Stimulated activated effector memory CD8-positive, alpha-beta T cell treated with anti-CD3 and anti-CD28 coated beads, Interleukin-12 subunit alpha, Interleukin-12 subunit beta, amount 100 ng/mL, for 72 hours (primary cell): Measurements from ENCODE around the gene LAMTOR4.
A peak's percentile ranks its signal among the peaks of the same experiment; 100 is the strongest.

Experiments
- ATAC-seq: fragments of 150-1000 bp; cut with Tn5 transposase; 2 replicates; pipeline ENCODE4 v1.10.0; 2021
- DNase-seq, 2 donors: peaks; one replicate each; pipeline ENCODE4 v3.0.0; 2021 to 2022; ENCODE audit warnings: low spot score in 2 of 2
- H3K27ac Mint-ChIP-seq: one replicate; pipeline ENCODE4 v1.8.0; 2022; ENCODE audit warnings: mild to moderate bottlenecking, mixed read lengths
- H3K36me3 Mint-ChIP-seq: one replicate; pipeline ENCODE4 v1.8.0; 2022; ENCODE audit warnings: mild to moderate bottlenecking, mixed read lengths
- H3K4me1 Mint-ChIP-seq: one replicate; pipeline ENCODE4 v1.8.0; 2022; ENCODE audit warnings: mixed read lengths
- H3K4me3 Mint-ChIP-seq: one replicate; pipeline ENCODE4 v1.8.0; 2022; ENCODE audit warnings: mild to moderate bottlenecking, mixed read lengths
- H3K9me3 Mint-ChIP-seq: one replicate; pipeline ENCODE4 v1.8.0; 2022; ENCODE audit warnings: mixed read lengths

The LAMTOR4 gene

DNA sequence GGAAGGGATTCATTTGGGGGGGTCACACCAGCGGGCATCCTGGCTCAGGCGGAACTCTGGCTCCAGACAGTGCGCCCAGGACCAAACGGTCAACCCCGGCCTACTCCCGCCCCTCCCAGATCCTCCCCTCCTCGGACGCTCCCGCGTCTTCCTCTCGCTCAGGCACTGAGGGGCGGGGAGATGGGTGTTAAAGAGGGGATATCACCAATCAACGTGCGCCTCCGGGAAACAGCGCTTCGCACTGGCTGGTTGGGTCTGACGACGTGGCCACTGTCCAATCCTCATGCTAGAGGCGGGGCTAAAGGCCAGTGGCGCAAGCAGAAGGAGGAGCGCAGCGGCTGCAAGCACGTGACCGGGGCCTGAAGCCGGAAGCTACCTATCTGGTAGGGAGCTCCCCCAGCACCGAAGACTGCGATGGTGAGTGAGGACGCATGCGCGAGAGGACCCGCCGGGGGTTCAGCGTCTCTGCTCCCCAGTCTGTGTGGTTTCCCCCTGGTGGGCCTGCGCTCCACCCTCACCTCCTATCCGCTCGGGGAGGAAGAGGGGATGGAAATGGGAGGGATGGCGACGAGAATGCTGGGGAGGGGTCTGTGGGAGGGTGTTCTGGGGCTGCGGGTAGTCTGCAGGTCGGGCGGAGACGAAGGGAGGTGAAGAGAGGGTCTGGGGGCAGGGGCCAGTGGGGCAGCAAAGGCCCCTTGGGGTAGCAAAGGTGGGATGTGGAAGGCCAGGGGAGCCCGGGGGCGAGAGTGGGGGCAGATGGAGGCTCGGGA is at the start of gene LAMTOR4:
TSS of gene LAMTOR4 (plus strand) at position 360 of the 770 bp plus-strand sequence. CDS start at position 415, 55 bp downstream.
- Mint-ChIP-seq H3K36me3 (peaks cover 46% of the 10 kb centered on the region), H3K4me1 (peaks cover 36% of the 10 kb centered on the region), H3K27ac (peak within 1 kb of the TSS; percentile 98), H3K9me3 (no peaks in the 10 kb centered on the region), H3K4me3 (peak within 1 kb of the TSS; percentile 98)
- peak; percentile 85 to 98 for DNase-seq
- peak; percentile 98 for ATAC-seq

- H3K4me3 Mint-ChIP-seq = peak overlapping the region; percentile 90
- peaks cover 90% of the 10 kb centered on the region for H3K36me3 Mint-ChIP-seq
- no peaks in the 10 kb centered on the region for H3K9me3 Mint-ChIP-seq
- DNase-seq (no peak), ATAC-seq (no peak)
- H3K27ac Mint-ChIP-seq = peak overlapping the region; percentile 98
- H3K4me1 Mint-ChIP-seq = peaks cover 56% of the 10 kb centered on the region
These were observed 49.3 kb upstream of the LAMTOR4 start for GRCh38 chr7:100099452-100099851.

GRCh38 chr7:100100420-100101015 is 48.2 kb upstream of the LAMTOR4 start:
- peaks cover 51% of the 10 kb centered on the region for H3K4me1 Mint-ChIP-seq
- H3K4me3 Mint-ChIP-seq = peak overlapping the region; percentile 90
- H3K9me3 Mint-ChIP-seq = no peaks in the 10 kb centered on the region
- ATAC-seq (peak; percentile 86), DNase-seq (peak; percentile 85 to 92)
- H3K27ac Mint-ChIP-seq = peak overlapping the region; percentile 98
- H3K36me3 Mint-ChIP-seq = peaks cover 84% of the 10 kb centered on the region

DNA sequence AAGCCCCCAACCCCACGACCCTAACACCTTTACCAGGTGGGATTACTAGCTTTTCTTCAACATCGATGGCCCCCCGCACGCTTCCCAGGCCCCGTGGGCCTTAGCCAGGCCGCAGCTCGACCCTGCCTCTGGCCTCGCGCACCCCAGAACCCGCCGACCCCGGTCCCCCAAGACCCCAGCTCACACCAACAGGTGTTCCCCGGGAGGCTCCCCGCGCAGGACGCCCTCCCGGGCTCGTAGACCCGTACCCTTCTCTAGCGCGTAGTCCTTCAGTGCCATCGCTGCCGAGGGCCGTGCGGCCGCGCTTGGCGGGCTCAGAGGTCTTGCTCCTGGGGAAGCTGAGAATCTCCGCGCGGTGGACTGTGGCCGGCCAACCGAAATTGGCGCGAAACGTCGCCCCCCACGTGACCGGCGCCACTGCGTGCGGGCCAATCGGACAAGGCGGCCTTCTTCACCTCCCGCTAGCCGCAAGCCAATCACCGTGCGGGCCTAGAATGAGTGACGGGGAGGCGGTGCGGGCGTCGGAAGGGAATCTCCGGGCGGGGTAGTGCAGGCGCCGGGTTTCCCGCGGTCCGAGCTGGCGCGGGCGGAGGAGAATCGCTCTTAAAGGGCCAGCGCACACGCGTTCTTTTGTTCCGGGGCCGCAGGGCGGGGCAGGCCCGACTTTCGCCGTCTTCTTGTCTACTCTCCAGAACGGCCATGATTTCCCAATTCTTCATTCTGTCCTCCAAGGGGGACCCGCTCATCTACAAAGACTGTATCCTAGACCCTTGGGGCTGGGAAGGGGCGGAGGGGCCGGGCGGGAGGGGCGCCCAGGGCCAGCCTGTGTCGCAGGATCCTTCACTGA is 47.5 kb upstream of the LAMTOR4 start, which contains the start of the genes AP4M1 and MCM7:
TSS of gene AP4M1 (plus strand) at position 628 of the 847 bp plus-strand sequence. CDS start at position 700, 72 bp downstream.
TSS of gene MCM7 (minus strand) at position 382 of the 847 bp plus-strand sequence. CDS start at position 279, 103 bp downstream.
- Mint-ChIP-seq H3K9me3 (no peaks in the 10 kb centered on the region), H3K4me1 (peaks cover 46% of the 10 kb centered on the region), H3K36me3 (peaks cover 77% of the 10 kb centered on the region), H3K4me3 (peak within 1 kb of the TSS; percentile 90), H3K27ac (peak within 1 kb of the TSS; percentile 98)
- peak; percentile 93 for ATAC-seq
- DNase-seq = peak; percentile 92 to 99

GRCh38 chr7:100102950-100103840 is 45.5 kb upstream of the LAMTOR4 start:
- ATAC-seq (no peak), DNase-seq (no peak)
- no peaks in the 10 kb centered on the region for H3K9me3 Mint-ChIP-seq
- peaks cover 35% of the 10 kb centered on the region for H3K4me1 Mint-ChIP-seq
- H3K36me3 Mint-ChIP-seq = peaks cover 74% of the 10 kb centered on the region
- peak overlapping the region; percentile 90 for H3K4me3 Mint-ChIP-seq
- peak overlapping the region; percentile 98 for H3K27ac Mint-ChIP-seq

GRCh38 chr7:100105534-100105933 is 43.2 kb upstream of the LAMTOR4 start:
- Mint-ChIP-seq H3K27ac (no peak overlapping the region), H3K4me1 (peaks cover 15% of the 10 kb centered on the region), H3K4me3 (no peak overlapping the region), H3K9me3 (no peaks in the 10 kb centered on the region), H3K36me3 (peaks cover 74% of the 10 kb centered on the region)
- ATAC-seq (no peak), DNase-seq (no peak)

- Mint-ChIP-seq H3K4me3 (no peak overlapping the region), H3K9me3 (no peaks in the 10 kb centered on the region), H3K4me1 (peaks cover 15% of the 10 kb centered on the region), H3K27ac (peak overlapping the region; percentile 14), H3K36me3 (peaks cover 74% of the 10 kb centered on the region)
- no peak for DNase-seq
- no peak for ATAC-seq
These were observed 42.1 kb upstream of the LAMTOR4 start for GRCh38 chr7:100106633-100107032.

DNA sequence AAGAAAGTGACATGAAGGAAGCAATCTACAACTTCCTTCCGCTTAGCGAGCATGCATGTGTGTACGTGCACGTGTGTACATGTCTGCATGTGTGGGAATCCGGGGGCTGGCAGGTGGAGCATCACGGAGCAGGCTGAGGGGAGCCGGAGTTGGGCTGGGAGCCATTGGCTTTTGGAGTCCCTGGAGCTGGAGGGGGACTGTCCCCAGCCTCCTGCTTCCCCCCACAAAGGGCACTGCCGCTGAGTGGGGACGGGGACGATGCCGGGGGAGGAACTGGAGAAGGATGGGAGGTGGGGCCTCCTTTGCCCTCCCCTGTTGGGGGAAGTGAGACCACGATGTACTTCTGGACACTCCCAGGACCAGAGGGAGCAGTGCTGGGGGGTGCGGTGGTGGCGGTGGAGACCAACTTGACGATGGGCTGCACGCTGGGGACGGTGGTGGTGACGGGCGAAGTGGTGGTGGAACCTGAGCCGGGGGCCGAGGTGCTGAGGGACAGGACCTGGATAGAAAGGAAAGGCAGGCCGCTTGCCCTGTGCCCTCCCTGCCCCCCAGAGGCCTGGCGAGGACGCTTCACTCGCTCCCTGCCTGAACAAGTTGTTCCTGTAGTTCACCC is 41.5 kb upstream of the LAMTOR4 start:
- H3K36me3 Mint-ChIP-seq = peaks cover 77% of the 10 kb centered on the region
- H3K4me3 Mint-ChIP-seq = no peak overlapping the region
- DNase-seq (no peak), ATAC-seq (peak; percentile 12)
- no peaks in the 10 kb centered on the region for H3K9me3 Mint-ChIP-seq
- peak overlapping the region; percentile 14 for H3K27ac Mint-ChIP-seq
- H3K4me1 Mint-ChIP-seq = peaks cover 14% of the 10 kb centered on the region

DNA sequence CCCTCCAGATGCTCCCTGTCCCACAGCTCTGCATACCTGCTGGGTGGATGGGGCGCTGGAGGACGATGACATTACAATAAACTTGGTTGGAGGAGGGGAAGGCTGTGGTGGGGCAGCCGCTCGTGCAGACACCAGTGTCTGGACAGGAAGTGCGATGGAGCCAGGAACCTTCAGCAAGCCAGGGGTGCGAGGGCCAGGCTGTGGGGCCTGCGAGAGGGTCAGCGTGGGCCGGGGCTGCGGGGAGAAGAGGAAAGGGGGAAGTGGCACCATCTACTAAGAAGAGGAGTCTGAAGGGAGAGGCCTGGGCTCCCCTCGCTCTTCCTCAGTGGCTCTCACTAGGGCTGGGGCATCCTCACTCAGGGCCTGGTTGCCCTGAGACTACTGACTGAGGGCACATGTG is 40.8 kb upstream of the LAMTOR4 start:
- H3K36me3 Mint-ChIP-seq = peaks cover 77% of the 10 kb centered on the region
- no peak for ATAC-seq
- H3K9me3 Mint-ChIP-seq = no peaks in the 10 kb centered on the region
- peaks cover 8% of the 10 kb centered on the region for H3K4me1 Mint-ChIP-seq
- DNase-seq = no peak
- no peak overlapping the region for H3K4me3 Mint-ChIP-seq
- no peak overlapping the region for H3K27ac Mint-ChIP-seq

DNA sequence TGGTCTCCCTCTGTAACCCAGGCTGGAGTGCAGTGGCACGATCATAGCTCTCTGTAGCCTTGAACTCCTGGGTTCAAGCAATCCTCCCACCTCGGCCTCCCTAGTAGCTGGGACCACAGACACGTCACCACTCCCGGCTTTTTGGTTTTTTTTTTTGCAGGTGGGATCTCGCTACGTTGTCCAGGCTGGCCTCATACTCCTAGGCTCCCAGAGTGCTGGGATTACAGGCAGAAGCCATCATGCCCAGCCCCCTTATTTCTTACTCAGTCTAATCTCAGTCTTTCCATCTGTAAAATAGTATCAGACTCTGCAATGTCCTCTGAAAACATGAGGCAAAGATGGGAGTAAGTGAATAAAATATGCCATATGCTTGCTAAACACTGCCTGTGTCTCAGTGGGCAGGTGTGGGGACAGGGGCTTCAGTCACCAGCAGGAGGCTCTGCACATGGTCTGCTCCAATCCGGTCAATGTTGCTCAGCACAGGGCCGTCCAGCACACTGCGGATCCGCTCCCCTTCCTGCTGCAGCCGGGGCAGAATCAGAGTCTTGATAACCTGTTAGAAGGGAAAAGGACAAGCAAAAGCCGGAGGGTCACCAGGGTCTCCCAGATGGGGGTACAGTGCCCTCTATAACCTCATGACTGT is 39.1 kb upstream of the LAMTOR4 start:
- ATAC-seq = no peak
- Mint-ChIP-seq H3K4me3 (no peak overlapping the region), H3K4me1 (no peaks in the 10 kb centered on the region), H3K36me3 (peaks cover 79% of the 10 kb centered on the region), H3K9me3 (no peaks in the 10 kb centered on the region), H3K27ac (no peak overlapping the region)
- no peak for DNase-seq

DNA sequence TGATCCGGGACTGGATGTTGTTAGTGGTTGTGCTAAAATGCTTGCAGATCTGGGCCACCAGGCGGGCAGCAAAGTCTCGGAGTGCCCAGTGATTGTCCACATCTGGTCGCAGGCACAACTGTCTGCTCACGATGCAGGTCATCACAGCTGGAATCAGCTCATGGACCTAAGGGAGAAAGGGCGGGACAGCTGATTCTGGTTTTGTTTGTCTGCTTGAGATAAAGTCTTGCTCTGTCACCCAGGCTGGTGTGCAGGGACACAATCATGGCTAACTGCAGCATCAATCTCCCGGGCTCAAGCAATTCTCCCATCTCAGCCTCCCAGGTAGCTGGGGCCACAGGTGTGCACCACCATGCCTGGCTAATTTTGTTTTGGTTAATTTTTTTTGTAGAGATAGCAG is 37.6 kb upstream of the LAMTOR4 start:
- no peaks in the 10 kb centered on the region for H3K4me1 Mint-ChIP-seq

DNA sequence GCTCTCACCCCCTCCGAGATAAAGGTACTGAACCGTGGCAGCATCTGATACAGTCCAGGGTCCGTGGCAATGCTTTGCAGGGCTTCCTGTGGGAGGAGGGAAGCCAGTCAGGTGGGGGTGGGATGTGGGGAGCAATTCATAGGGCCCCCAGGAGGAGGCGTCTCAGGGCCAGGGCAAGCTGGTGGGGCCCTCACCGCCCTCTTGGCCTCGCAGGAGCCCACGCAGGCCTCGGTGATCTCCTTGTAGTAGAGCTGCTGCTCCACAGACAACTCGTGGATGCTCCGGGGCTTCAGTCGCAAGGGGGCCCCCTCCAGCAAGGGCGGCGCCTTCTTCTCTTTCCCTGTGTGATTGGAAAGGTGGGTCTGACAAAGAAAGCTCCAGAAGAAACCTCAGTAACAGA is 36.8 kb upstream of the LAMTOR4 start:
- no peak overlapping the region for H3K4me3 Mint-ChIP-seq
- H3K36me3 Mint-ChIP-seq = peaks cover 72% of the 10 kb centered on the region
- H3K27ac Mint-ChIP-seq = no peak overlapping the region
- H3K4me1 Mint-ChIP-seq = peaks cover 6% of the 10 kb centered on the region
- no peaks in the 10 kb centered on the region for H3K9me3 Mint-ChIP-seq
- DNase-seq (no peak), ATAC-seq (no peak)

More for the DNA sequence above, 37.6 kb upstream of the LAMTOR4 start:
- Mint-ChIP-seq H3K27ac (no peak overlapping the region), H3K36me3 (peaks cover 76% of the 10 kb centered on the region), H3K9me3 (no peaks in the 10 kb centered on the region), H3K4me3 (no peak overlapping the region)
- DNase-seq (no peak), ATAC-seq (no peak)

- Mint-ChIP-seq H3K36me3 (peaks cover 56% of the 10 kb centered on the region), H3K27ac (no peak overlapping the region), H3K9me3 (no peaks in the 10 kb centered on the region), H3K4me1 (peaks cover 19% of the 10 kb centered on the region), H3K4me3 (no peak overlapping the region)
- ATAC-seq = no peak
- DNase-seq = no peak
These were observed 33.7 kb upstream of the LAMTOR4 start for GRCh38 chr7:100115026-100115425.
